Upper lobe of left lung (tissue), 6 donors: ENCODE data around the gene ATMIN. TPM values are rescaled to one million over a fixed set of nuclear protein-coding genes. Genes with fewer than 3 reads are reported as not detected.

Experiments
- ATAC-seq, 2 donors: fragments of 200-7000 bp; cut with Tn5 transposase; one replicate each; pipeline ENCODE4 v1.9.1; 2022; ENCODE audit warnings: mild to moderate bottlenecking in 2 of 2, moderate library complexity in 2 of 2; ENCODE audit not compliant: low FRiP score in 2 of 2
- DNase-seq, 2 donors: peaks; one replicate each; pipeline ENCODE4 v3.0.0-alpha.2; 2019 to 2020
- H3K27ac ChIP-seq, 4 donors: fragments of 200-600 bp; sonication (generic); one replicate each; pipeline ENCODE4 v1.5.1; 2016 to 2019
- H3K27me3 ChIP-seq, 4 donors: fragments of 200-600 bp; sonication (generic); one replicate each; pipeline ENCODE4 v1.5.1; 2017 to 2019
- H3K36me3 ChIP-seq, 4 donors: fragments of 200-600 bp; sonication (generic); one replicate each; pipeline ENCODE4 v1.5.1; 2016 to 2019
- H3K4me1 ChIP-seq, 4 donors: fragments of 200-600 bp; sonication (generic); one replicate each; pipeline ENCODE4 v1.5.1; 2018 to 2019
- H3K4me3 ChIP-seq, 4 donors: fragments of 200-600 bp; sonication (generic); one replicate each; pipeline ENCODE4 v1.5.1; 2017 to 2019; ENCODE audit warnings: mild to moderate bottlenecking in 2 of 4, moderate library complexity in 1 of 4
- H3K9me3 ChIP-seq, 4 donors: fragments of 200-600 bp; sonication (generic); one replicate each; pipeline ENCODE4 v1.5.1; 2018 to 2019
- CTCF ChIP-seq, 6 experiments: fragments of 450-650 bp in 4 of 6; fragments of 200-600 bp in 2 of 6; sonication (generic) in 2 of 6; IDR thresholded peaks; one replicate each; pipeline ENCODE4 v1.5.1; 2016 to 2019; ENCODE audit warnings: antibody characterized with exemption in 6 of 6
- EP300 ChIP-seq, 4 donors: sonication (generic); formaldehyde crosslinking; IDR thresholded peaks; one replicate each; pipeline ENCODE4 v1.5.1; 2017; ENCODE audit warnings: antibody characterized with exemption in 4 of 4, control low read depth in 2 of 4
- POLR2A ChIP-seq, 4 donors: fragments of 450-650 bp; IDR thresholded peaks; one replicate each; pipeline ENCODE4 v1.5.1; 2016 to 2017; ENCODE audit warnings: antibody characterized with exemption in 4 of 4, mild to moderate bottlenecking in 2 of 4
- POLR2AphosphoS5 ChIP-seq, 2 donors: sonication (generic); formaldehyde crosslinking; IDR thresholded peaks; one replicate each; pipeline ENCODE4 v1.5.1; 2017; ENCODE audit warnings: antibody characterized with exemption in 2 of 2
- WGBS, 2 donors: methylation state at CpG; one replicate each; pipeline ENCODE4 v1.1.5; 2017 to 2018; 5-methylcytosine and 5-hydroxymethylcytosine counted together
- total RNA-seq, 6 donors: library from RNA; depleted of rRNA in 4 of 6; stranded (reverse); fragments of >200 nt in 4 of 6; gene quantifications; one replicate each; pipeline versions ENCODE4 v1.1.0 to v1.2.1, GENCODE V29; 2016 to 2021
- donor health status: DM: no; HTN: no; CAD: no; lungs with moderate emphysema.
- donor health status: DM: no; HTN: yes; CAD: no; lungs with severe emphysema.

Gene ATMIN
- total RNA-seq, 6 donors from 2014 or later: 8.9 to 30.7 (median 23.4) TPM

GRCh38 chr16:80993307-80993706 is 42.3 kb upstream of the ATMIN start:
- ATAC-seq (peak in 1 of 2 donors; percentile 62), DNase-seq (no peak)
- TF ChIP-seq EP300 (IDR thresholded peaks at IDR 0.05) (no peak), POLR2AphosphoS5 (IDR thresholded peaks at IDR 0.05) (no peak), CTCF (IDR thresholded peaks at IDR 0.05) (no peak), POLR2A (IDR thresholded peaks at IDR 0.05) (no peak)
- no peaks in the 10 kb centered on the region for H3K27me3 ChIP-seq
- WGBS, 2 donors: 60 to 75% methylated on average over 6 of the region's 6 CpGs
- peak overlapping the region in 1 of 4 donors; percentile 29 for H3K27ac ChIP-seq
- H3K9me3 ChIP-seq: no peaks in the 10 kb centered on the region
- H3K36me3 ChIP-seq: peaks cover 0 to 5% (median 2%) of the 10 kb centered on the region in 4 donors
- peaks cover 0 to 7% (median 0%) of the 10 kb centered on the region in 4 donors for H3K4me1 ChIP-seq
- H3K4me3 ChIP-seq: no peak overlapping the region

- ATAC-seq (no peak), DNase-seq (no peak)
- H3K27me3 ChIP-seq: no peaks in the 10 kb centered on the region
- peaks cover 0 to 5% (median 2%) of the 10 kb centered on the region in 4 donors for H3K36me3 ChIP-seq
- H3K9me3 ChIP-seq: no peaks in the 10 kb centered on the region
- H3K4me3 ChIP-seq: no peak overlapping the region
- H3K27ac ChIP-seq: peak overlapping the region in 1 of 4 donors; percentile 29
- TF ChIP-seq POLR2AphosphoS5 (IDR thresholded peaks at IDR 0.05): no peak
- TF ChIP-seq EP300 (IDR thresholded peaks at IDR 0.05): no peak
- TF ChIP-seq POLR2A (IDR thresholded peaks at IDR 0.05): no peak
- no peak for TF ChIP-seq CTCF (IDR thresholded peaks at IDR 0.05)
- H3K4me1 ChIP-seq: peaks cover 0 to 7% (median 0%) of the 10 kb centered on the region in 4 donors
These were observed 41.8 kb upstream of the ATMIN start for GRCh38 chr16:80993834-80994233.

GRCh38 chr16:80994451-80994850 is 41.2 kb upstream of the ATMIN start:
- DNase-seq (no peak), ATAC-seq (no peak)
- peaks cover 0 to 5% (median 2%) of the 10 kb centered on the region in 4 donors for H3K36me3 ChIP-seq
- peaks cover 0 to 7% (median 0%) of the 10 kb centered on the region in 4 donors for H3K4me1 ChIP-seq
- H3K4me3 ChIP-seq: no peak overlapping the region
- H3K27ac ChIP-seq: peak overlapping the region in 1 of 4 donors; percentile 29
- TF ChIP-seq EP300 (IDR thresholded peaks at IDR 0.05) (no peak), POLR2A (IDR thresholded peaks at IDR 0.05) (no peak), POLR2AphosphoS5 (IDR thresholded peaks at IDR 0.05) (no peak), CTCF (IDR thresholded peaks at IDR 0.05) (no peak)
- no peaks in the 10 kb centered on the region for H3K9me3 ChIP-seq
- no peaks in the 10 kb centered on the region for H3K27me3 ChIP-seq

GRCh38 chr16:80996688-80997138 is 38.9 kb upstream of the ATMIN start:
- H3K36me3 ChIP-seq: no peaks in the 10 kb centered on the region
- no peaks in the 10 kb centered on the region for H3K9me3 ChIP-seq
- no peak for ATAC-seq
- peak overlapping the region in 3 of 4 donors; percentile 12 to 36 (median 22) for H3K4me3 ChIP-seq
- H3K27me3 ChIP-seq: no peaks in the 10 kb centered on the region
- DNase-seq: no peak
- H3K4me1 ChIP-seq: peaks cover 0 to 7% (median 0%) of the 10 kb centered on the region in 4 donors
- TF ChIP-seq POLR2A (IDR thresholded peaks at IDR 0.05) (no peak), CTCF (IDR thresholded peaks at IDR 0.05) (no peak), POLR2AphosphoS5 (IDR thresholded peaks at IDR 0.05) (no peak), EP300 (IDR thresholded peaks at IDR 0.05) (no peak)
- WGBS, 2 donors: 44 to 58% methylated on average over 4 of the region's 4 CpGs
- H3K27ac ChIP-seq: peak overlapping the region in 2 of 4 donors; percentile 23 to 58
